Peyer's patch (tissue), 4 donors: ENCODE measurements around the gene OR52E5. TPM values are rescaled to one million over a fixed set of nuclear protein-coding genes. Genes with fewer than 3 reads are reported as not detected.

ENCODE experiments used
- DNase-seq, 3 donors: peaks; one replicate each; pipeline ENCODE4 v3.0.0-alpha.2; 2017 to 2019
- H3K27ac ChIP-seq, 4 donors: fragments of 200-600 bp; sonication (generic); one replicate each; pipeline ENCODE4 v1.5.1; 2016 to 2019
- H3K27me3 ChIP-seq, 2 donors: fragments of 200-600 bp; sonication (generic); one replicate each; pipeline ENCODE4 v1.5.1; 2019
- H3K36me3 ChIP-seq, 3 donors: fragments of 200-600 bp; sonication (generic); one replicate each; pipeline ENCODE4 v1.5.1; 2016 to 2019
- H3K4me1 ChIP-seq, 4 donors: fragments of 200-600 bp; sonication (generic); one replicate each; pipeline ENCODE4 v1.5.1; 2016 to 2019
- H3K4me3 ChIP-seq, 4 donors: fragments of 200-600 bp; sonication (generic); 1 replicate in 3 of 4; 2 replicates in 1 of 4; pipeline ENCODE4 v1.5.1; 2016 to 2019; ENCODE audit warnings: mild to moderate bottlenecking in 1 of 4
- H3K9me3 ChIP-seq, 4 donors: fragments of 200-600 bp; sonication (generic); one replicate each; pipeline ENCODE4 v1.5.1; 2016 to 2019; ENCODE audit warnings: mild to moderate bottlenecking in 1 of 4
- CTCF ChIP-seq, 6 experiments: fragments of 450-650 bp in 4 of 6; fragments of 200-600 bp in 2 of 6; sonication (generic) in 1 of 6; IDR thresholded peaks; one replicate each; pipeline ENCODE4 v1.5.1; 2017 to 2019; ENCODE audit warnings: antibody characterized with exemption in 6 of 6, mild to moderate bottlenecking in 3 of 6, moderate library complexity in 1 of 6
- POLR2A ChIP-seq, 2 donors: fragments of 450-650 bp; IDR thresholded peaks; one replicate each; pipeline ENCODE4 v1.5.1; 2017; ENCODE audit warnings: antibody characterized with exemption in 2 of 2, mild to moderate bottlenecking in 2 of 2, moderate library complexity in 2 of 2
- total RNA-seq, 4 donors: library from RNA; depleted of rRNA; stranded (reverse); fragments of >200 nt; gene quantifications; one replicate each; pipeline ENCODE4 v1.1.0, GENCODE V29; 2016

OR52E5 gene
- total RNA-seq, 4 donors from 2014 or later, result not detected

- no peak overlapping the region for H3K4me3 ChIP-seq
- H3K4me1 ChIP-seq, result no peaks in the 10 kb centered on the region
- TF ChIP-seq CTCF (IDR thresholded peaks at IDR 0.05) (no peak), POLR2A (IDR thresholded peaks at IDR 0.05) (no peak)
- H3K27ac ChIP-seq, result no peak overlapping the region
- no peaks in the 10 kb centered on the region for H3K9me3 ChIP-seq
- no peak for DNase-seq
- no peaks in the 10 kb centered on the region for H3K27me3 ChIP-seq
- H3K36me3 ChIP-seq, result no peaks in the 10 kb centered on the region
Measured at GRCh38 chr11:5878564-5878963, 14.4 kb upstream of the OR52E5 start.

- Histone ChIP-seq H3K4me1 (no peaks in the 10 kb centered on the region), H3K27me3 (no peaks in the 10 kb centered on the region), H3K4me3 (no peak within 1 kb of the TSS), H3K27ac (no peak within 1 kb of the TSS), H3K36me3 (no peaks in the 10 kb centered on the region), H3K9me3 (no peaks in the 10 kb centered on the region)
- no peak for DNase-seq
- TF ChIP-seq CTCF (IDR thresholded peaks at IDR 0.05) (no peak), POLR2A (IDR thresholded peaks at IDR 0.05) (no peak)
Measured at GRCh38 chr11:5880329-5880728, 12.7 kb upstream of the OR52E5 start, which contains the start of gene OR52E4. TSS of gene OR52E4 (plus strand) at chr11:5880629. CDS start at chr11:5884293, 3,664 bp downstream.

DNA sequence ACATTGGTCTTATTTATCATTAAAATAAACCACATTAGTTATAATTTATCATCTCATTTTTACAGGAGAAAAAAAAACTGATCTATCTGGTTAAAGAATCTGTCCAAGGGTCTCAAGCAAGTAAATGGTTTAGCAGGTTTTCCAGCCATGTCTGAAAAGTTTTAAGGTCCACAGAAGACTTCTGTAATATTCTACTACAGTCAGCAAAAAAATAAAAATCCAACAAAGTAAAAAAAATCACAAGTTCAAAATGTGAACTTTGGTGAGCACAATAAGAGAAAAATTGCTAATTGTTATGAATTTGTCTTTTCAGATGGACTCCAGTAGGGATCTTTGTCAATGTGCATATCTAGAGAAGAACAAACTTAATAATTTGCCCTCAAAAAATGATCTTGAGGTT, 11.3 kb upstream of the OR52E5 start:
- Histone ChIP-seq H3K4me1 (no peaks in the 10 kb centered on the region), H3K9me3 (no peaks in the 10 kb centered on the region), H3K4me3 (no peak overlapping the region), H3K27me3 (no peaks in the 10 kb centered on the region), H3K27ac (no peak overlapping the region), H3K36me3 (no peaks in the 10 kb centered on the region)
- TF ChIP-seq CTCF (IDR thresholded peaks at IDR 0.05), result no peak
- TF ChIP-seq POLR2A (IDR thresholded peaks at IDR 0.05), result no peak
- DNase-seq, result no peak

- DNase-seq, result no peak
- TF ChIP-seq CTCF (IDR thresholded peaks at IDR 0.05) (no peak), POLR2A (IDR thresholded peaks at IDR 0.05) (no peak)
- no peak overlapping the region for H3K27ac ChIP-seq
- H3K4me1 ChIP-seq, result no peaks in the 10 kb centered on the region
- H3K9me3 ChIP-seq, result no peaks in the 10 kb centered on the region
- no peaks in the 10 kb centered on the region for H3K36me3 ChIP-seq
- H3K27me3 ChIP-seq, result no peaks in the 10 kb centered on the region
- no peak overlapping the region for H3K4me3 ChIP-seq
Measured at GRCh38 chr11:5887172-5887571, 5.8 kb upstream of the OR52E5 start.

GRCh38 chr11:5887661-5888060, 5.3 kb upstream of the OR52E5 start:
- H3K36me3 ChIP-seq, result no peaks in the 10 kb centered on the region
- H3K4me1 ChIP-seq, result no peaks in the 10 kb centered on the region
- H3K4me3 ChIP-seq, result no peak overlapping the region
- no peaks in the 10 kb centered on the region for H3K27me3 ChIP-seq
- DNase-seq, result no peak
- no peak for TF ChIP-seq POLR2A (IDR thresholded peaks at IDR 0.05)
- no peak for TF ChIP-seq CTCF (IDR thresholded peaks at IDR 0.05)
- H3K27ac ChIP-seq, result no peak overlapping the region
- H3K9me3 ChIP-seq, result no peaks in the 10 kb centered on the region

DNA sequence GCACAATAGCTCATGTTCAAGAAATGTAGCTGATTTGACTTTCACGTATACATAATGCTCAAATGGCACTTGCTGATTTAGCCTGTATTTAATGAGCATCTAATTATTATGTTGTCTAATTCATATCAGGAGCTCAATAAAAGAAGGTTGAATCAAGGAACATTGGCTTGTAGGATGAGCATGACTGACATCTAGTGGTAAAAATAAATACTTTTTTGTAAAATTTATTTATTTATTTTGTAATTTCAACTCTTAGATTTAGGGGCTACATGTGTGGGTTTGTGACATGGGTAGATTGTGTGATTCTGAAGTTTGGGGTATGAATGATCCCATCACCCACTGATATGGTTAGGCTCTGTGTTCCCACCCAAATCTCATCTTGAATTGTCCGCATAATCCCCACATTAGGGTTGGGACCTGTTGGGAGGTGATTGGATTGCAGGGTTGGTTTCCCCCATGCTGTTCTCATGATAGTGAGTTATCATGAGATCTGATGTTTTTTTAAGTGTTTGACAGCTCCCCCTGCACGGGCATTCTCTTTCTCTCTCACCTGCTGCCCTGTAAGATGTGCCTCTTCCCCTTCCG, 1.7 kb upstream of the OR52E5 start:
- H3K4me1 ChIP-seq, result no peaks in the 10 kb centered on the region
- H3K27ac ChIP-seq, result no peak overlapping the region
- no peaks in the 10 kb centered on the region for H3K36me3 ChIP-seq
- no peak overlapping the region for H3K4me3 ChIP-seq
- DNase-seq, result no peak
- TF ChIP-seq CTCF (IDR thresholded peaks at IDR 0.05) (peak in 4 of 6 experiments; percentile 23 to 39 (median 28)), POLR2A (IDR thresholded peaks at IDR 0.05) (no peak)
- no peaks in the 10 kb centered on the region for H3K9me3 ChIP-seq
- no peaks in the 10 kb centered on the region for H3K27me3 ChIP-seq
